IPS-15b (cell line): Measurements from ENCODE around the gene ETFB.

Source experiments
- H3K27me3 ChIP-seq: one replicate; pipeline ENCODE4 v1.6.1; 2013; ENCODE audit warnings: low read length; ENCODE audit not compliant: control insufficient read depth, insufficient read depth
- H3K36me3 ChIP-seq: one replicate; pipeline ENCODE4 v1.6.1; 2013; ENCODE audit warnings: low read length; ENCODE audit not compliant: control insufficient read depth, insufficient read depth
- H3K4me1 ChIP-seq: one replicate; pipeline ENCODE4 v1.6.1; 2013; ENCODE audit warnings: mild to moderate bottlenecking, low read length; ENCODE audit not compliant: control insufficient read depth, insufficient read depth
- H3K4me3 ChIP-seq: one replicate; pipeline ENCODE4 v1.5.1; 2013; ENCODE audit warnings: low read depth, low read length
- H3K9ac ChIP-seq: one replicate; pipeline ENCODE4 v1.6.1; 2013; ENCODE audit warnings: low read depth, mild to moderate bottlenecking, low read length
- H3K9me3 ChIP-seq: one replicate; pipeline ENCODE4 v1.6.1; 2013; ENCODE audit warnings: mild to moderate bottlenecking, low read length; ENCODE audit not compliant: control insufficient read depth, insufficient read depth

Gene ETFB

GRCh38 chr19:51371186-51371690, 5.0 kb upstream of the ETFB start:
- Histone ChIP-seq H3K27me3 (peaks cover 2% of the 10 kb centered on the region), H3K9me3 (no peaks in the 10 kb centered on the region), H3K36me3 (no peaks in the 10 kb centered on the region), H3K4me1 (no peaks in the 10 kb centered on the region), H3K9ac (no peak overlapping the region), H3K4me3 (no peak overlapping the region)

GRCh38 chr19:51370230-51370629, 4.0 kb upstream of the ETFB start:
- Histone ChIP-seq H3K36me3 (no peaks in the 10 kb centered on the region), H3K4me1 (peaks cover 6% of the 10 kb centered on the region), H3K9me3 (no peaks in the 10 kb centered on the region), H3K4me3 (no peak overlapping the region), H3K27me3 (peaks cover 2% of the 10 kb centered on the region), H3K9ac (no peak overlapping the region)

GRCh38 chr19:51368366-51369282, 2.4 kb upstream of the ETFB start, which contains the start of gene CLDND2:
Gene CLDND2, minus strand, starts transcription at chr19:51369003. Its CDS starts 426 bp downstream, at chr19:51368577.
- H3K36me3 ChIP-seq, result no peaks in the 10 kb centered on the region
- H3K9ac ChIP-seq, result peak within 1 kb of the TSS; percentile 85
- peak within 1 kb of the TSS; percentile 87 for H3K4me3 ChIP-seq
- H3K9me3 ChIP-seq, result no peaks in the 10 kb centered on the region
- H3K27me3 ChIP-seq, result peaks cover 2% of the 10 kb centered on the region
- peaks cover 6% of the 10 kb centered on the region for H3K4me1 ChIP-seq

GRCh38 chr19:51367565-51368365, 1.6 kb upstream of the ETFB start:
- Histone ChIP-seq H3K4me1 (peaks cover 9% of the 10 kb centered on the region), H3K27me3 (peaks cover 2% of the 10 kb centered on the region), H3K9me3 (no peaks in the 10 kb centered on the region), H3K4me3 (peak overlapping the region; percentile 97), H3K9ac (peak overlapping the region; percentile 85), H3K36me3 (no peaks in the 10 kb centered on the region)

- no peaks in the 10 kb centered on the region for H3K9me3 ChIP-seq
- H3K4me3 ChIP-seq, result peak overlapping the region; percentile 97
- peaks cover 12% of the 10 kb centered on the region for H3K4me1 ChIP-seq
- no peaks in the 10 kb centered on the region for H3K36me3 ChIP-seq
- peaks cover 2% of the 10 kb centered on the region for H3K27me3 ChIP-seq
- peak overlapping the region; percentile 73 for H3K9ac ChIP-seq
Observed at GRCh38 chr19:51367255-51367564, 1.0 kb upstream of the ETFB start.

- Histone ChIP-seq H3K9ac (peak overlapping the region; percentile 73), H3K4me3 (peak overlapping the region; percentile 97), H3K36me3 (no peaks in the 10 kb centered on the region), H3K27me3 (no peaks in the 10 kb centered on the region), H3K9me3 (no peaks in the 10 kb centered on the region), H3K4me1 (peaks cover 12% of the 10 kb centered on the region)
Observed at GRCh38 chr19:51366389-51367254, 434 bp upstream of the ETFB start.

GRCh38 chr19:51365211-51365964, 800 bp downstream of the ETFB start:
- Histone ChIP-seq H3K4me1 (peaks cover 12% of the 10 kb centered on the region), H3K36me3 (no peaks in the 10 kb centered on the region), H3K9me3 (no peaks in the 10 kb centered on the region), H3K27me3 (no peaks in the 10 kb centered on the region), H3K9ac (peak overlapping the region; percentile 79), H3K4me3 (peak overlapping the region; percentile 64)

GRCh38 chr19:51364200-51365106, 1.7 kb downstream of the ETFB start:
- Histone ChIP-seq H3K36me3 (no peaks in the 10 kb centered on the region), H3K9ac (no peak overlapping the region), H3K4me3 (no peak overlapping the region), H3K9me3 (no peaks in the 10 kb centered on the region), H3K27me3 (no peaks in the 10 kb centered on the region), H3K4me1 (peaks cover 12% of the 10 kb centered on the region)

GRCh38 chr19:51361239-51361638, 4.9 kb downstream of the ETFB start:
- Histone ChIP-seq H3K27me3 (no peaks in the 10 kb centered on the region), H3K4me1 (peaks cover 12% of the 10 kb centered on the region), H3K36me3 (no peaks in the 10 kb centered on the region), H3K4me3 (no peak overlapping the region), H3K9ac (no peak overlapping the region), H3K9me3 (no peaks in the 10 kb centered on the region)

GRCh38 chr19:51359294-51359693, 6.9 kb downstream of the ETFB start:
- H3K9ac ChIP-seq, result no peak overlapping the region
- no peaks in the 10 kb centered on the region for H3K27me3 ChIP-seq

More at GRCh38 chr19:51359294-51359693, 6.9 kb downstream of the ETFB start:
- no peaks in the 10 kb centered on the region for H3K36me3 ChIP-seq
- H3K4me3 ChIP-seq, result no peak overlapping the region
- peaks cover 10% of the 10 kb centered on the region for H3K4me1 ChIP-seq
- H3K9me3 ChIP-seq, result no peaks in the 10 kb centered on the region
